Coronary artery (tissue), 2 donors: ENCODE data around the gene TMEM219.
A peak's percentile ranks its signal among the peaks of the same experiment; 100 is the strongest.

Source experiments
- DNase-seq: peaks from one replicate; pipeline ENCODE4 v3.0.0-alpha.2; 2017; ENCODE audit warnings: low spot score
- H3K27ac ChIP-seq, 2 donors: fragments of 200-600 bp; sonication (generic); one replicate each; pipeline ENCODE4 v1.5.1; 2016 to 2019
- H3K4me3 ChIP-seq: fragments of 200-600 bp; sonication (generic); 2 replicates; pipeline ENCODE4 v1.5.1; 2016; ENCODE audit warnings: mild to moderate bottlenecking, moderate library complexity
- CTCF ChIP-seq: fragments of 200-600 bp; sonication (generic); IDR thresholded peaks from one replicate; pipeline ENCODE4 v1.5.1; 2019; ENCODE audit warnings: antibody characterized with exemption

The TMEM219 gene

GRCh38 chr16:29996766-29997250 lies 34.9 kb downstream of the TMEM219 start:
- H3K27ac ChIP-seq = peak overlapping the region; percentile 93 to 95

DNA sequence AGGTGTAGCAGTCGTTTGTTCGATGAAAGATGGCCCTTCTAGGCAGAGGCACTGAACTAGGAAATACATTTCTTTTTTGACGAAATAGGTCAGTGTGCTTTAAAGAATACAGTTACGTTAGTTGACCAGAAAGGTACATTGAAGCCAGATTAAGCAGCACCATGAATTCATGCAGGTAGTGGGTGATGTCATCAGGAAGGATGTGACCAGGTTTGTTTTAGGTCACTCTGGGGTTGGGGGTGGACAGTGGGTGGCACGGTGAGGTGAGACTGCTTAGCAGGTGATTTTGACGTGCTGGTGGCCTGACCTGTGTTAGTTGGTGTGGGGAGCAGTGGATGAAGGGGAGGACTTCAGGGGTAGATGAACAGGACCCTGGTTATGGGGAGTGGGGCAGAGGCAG lies 37.7 kb downstream of the TMEM219 start:
- Histone ChIP-seq H3K27ac (no peak overlapping the region), H3K4me3 (no peak overlapping the region)
- DNase-seq = no peak
- TF ChIP-seq CTCF = no peak

More at GRCh38 chr16:29996766-29997250, 34.9 kb downstream of the TMEM219 start:
- TF ChIP-seq CTCF = no peak
- no peak for DNase-seq
- H3K4me3 ChIP-seq = peak overlapping the region; percentile 96

DNA sequence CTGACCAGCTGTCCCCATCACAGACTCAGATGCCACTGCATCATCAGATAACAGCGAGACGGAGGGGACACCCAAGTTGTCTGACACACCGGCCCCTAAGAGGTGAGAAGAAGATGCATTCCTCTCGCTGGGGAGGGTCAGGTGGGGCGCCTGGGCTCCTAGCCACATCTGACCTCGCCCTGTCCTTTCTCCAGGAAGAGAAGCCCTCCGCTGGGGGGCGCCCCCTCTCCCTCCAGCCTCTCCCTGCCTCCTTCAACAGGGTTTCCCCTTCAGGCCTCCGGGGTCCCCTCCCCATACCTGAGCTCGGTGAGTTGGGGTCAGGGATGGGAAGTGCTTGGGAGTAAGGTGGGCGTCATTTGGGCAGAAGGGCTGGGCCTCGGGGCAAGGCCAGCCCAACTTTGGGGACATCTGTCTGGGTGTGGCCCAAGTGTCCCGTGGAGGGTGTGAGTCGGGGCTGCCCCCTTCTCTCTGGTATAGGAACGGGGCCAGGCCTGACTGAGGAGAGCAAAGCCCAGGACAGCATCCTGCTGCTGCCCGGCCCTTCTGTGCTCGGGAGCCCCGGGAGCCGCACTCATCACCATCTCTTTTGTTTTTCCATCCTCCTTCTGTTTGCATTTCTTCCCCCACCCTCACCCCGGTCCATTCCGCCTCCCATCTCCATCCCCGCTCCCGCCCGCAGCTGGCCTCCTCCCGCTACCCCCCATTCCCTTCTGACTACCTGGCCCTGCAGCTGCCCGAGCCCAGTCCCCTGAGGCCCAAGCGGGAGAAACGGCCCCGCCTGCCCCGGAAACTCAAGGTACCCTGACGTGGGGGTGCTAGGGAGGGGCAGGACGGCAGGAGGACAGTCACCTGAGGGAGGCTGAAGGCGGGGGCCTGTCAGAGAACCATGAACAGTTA lies 39.1 kb downstream of the TMEM219 start:
- DNase-seq = no peak
- no peak overlapping the region for H3K27ac ChIP-seq
- no peak for TF ChIP-seq CTCF
- no peak overlapping the region for H3K4me3 ChIP-seq

DNA sequence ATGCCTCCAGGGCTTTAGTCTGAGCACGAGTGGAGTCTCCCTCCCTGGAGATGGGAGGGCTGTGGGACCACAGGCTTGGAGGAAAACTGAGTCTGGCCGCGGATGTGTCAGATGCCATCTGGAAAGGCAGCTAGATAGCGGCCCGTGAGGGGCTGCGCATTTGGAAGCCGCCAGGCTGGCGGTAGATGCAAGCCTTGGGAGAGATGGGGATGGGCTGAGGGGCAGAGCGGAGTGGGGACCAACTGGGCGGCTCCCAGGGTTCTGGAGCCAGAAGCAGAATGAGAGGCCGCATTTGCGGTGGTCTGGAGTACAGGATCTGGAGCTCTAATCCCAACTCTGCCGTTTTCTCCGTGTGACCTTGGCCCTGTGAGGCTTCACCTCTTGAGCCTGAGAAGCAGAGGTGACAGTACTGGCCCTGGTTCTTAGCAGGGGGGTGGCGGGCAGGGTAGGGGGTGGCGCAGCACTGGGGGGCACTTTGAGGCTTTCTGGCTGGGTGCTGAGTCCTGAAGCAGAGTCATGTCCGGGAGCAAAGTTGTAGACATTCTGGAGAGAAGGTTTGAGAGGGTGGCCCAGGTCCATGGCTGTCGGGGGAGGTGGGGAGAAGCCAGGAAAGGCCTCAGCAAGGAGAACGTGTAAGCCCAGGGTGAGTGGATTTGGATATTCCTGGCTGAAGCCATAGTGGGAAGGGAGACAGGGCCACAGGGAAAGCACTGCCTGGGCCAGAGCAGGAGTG lies 40.9 kb downstream of the TMEM219 start:
- H3K27ac ChIP-seq = no peak overlapping the region
- no peak overlapping the region for H3K4me3 ChIP-seq
- no peak for DNase-seq
- no peak for TF ChIP-seq CTCF

DNA sequence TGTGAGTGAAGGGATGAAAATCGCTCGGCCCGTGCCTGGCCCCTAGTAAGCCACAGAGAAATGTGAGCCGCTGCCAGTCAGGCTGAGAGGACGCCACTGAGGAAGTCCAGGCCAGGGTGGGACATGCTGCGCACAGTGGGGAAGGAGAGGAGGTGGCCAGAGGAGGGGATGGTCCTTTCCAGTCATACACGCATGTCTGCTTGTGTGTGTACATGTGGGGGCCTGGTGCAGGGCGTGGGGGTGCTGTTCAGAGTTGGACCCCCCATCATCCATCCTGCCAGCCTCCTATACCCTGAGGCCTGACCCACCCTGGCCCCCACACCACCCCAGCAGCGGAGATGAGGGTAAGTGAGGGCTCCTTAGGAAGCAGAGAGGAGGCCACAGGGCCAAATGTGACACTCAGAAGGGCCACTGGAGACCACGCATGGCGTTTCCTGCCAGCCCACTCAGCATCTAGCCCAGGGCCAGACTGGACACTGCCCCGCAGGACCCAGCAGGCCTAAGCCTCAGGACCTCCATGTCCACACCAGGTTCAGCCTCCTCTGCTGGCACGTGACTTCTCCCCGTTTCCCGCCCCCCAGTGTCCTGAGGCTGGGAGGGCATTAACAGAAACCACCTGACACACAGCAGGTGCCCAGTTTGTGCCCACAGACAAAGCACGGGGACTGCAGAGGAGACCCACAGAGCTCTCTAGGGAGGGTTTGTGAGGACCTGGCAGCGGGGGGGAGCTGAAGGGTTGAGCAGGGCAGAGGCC lies 42.0 kb downstream of the TMEM219 start:
- no peak overlapping the region for H3K27ac ChIP-seq

GRCh38 chr16:30004424-30004776 lies 42.5 kb downstream of the TMEM219 start:
- Histone ChIP-seq H3K27ac (no peak overlapping the region), H3K4me3 (no peak overlapping the region)
- no peak for DNase-seq
- TF ChIP-seq CTCF = no peak

More for the DNA sequence above, 42.0 kb downstream of the TMEM219 start:
- no peak for TF ChIP-seq CTCF
- no peak for DNase-seq
- H3K4me3 ChIP-seq = no peak overlapping the region
